Stimulated activated CD4-positive, alpha-beta T cell treated with anti-CD3 and anti-CD28 coated beads, Interleukin-15, amount 100 ng/mL, for 24 hours (primary cell): ENCODE measurements around the gene FAM171A2.
"Not testable (repeated sequence)": the region's sequence is repeated elsewhere in the genome, so short reads cannot be mapped to it uniquely, and the experiment has no call there.

Source experiments
- DNase-seq: peaks from one replicate; pipeline ENCODE4 v3.0.0-alpha.2; 2020

FAM171A2 gene

GRCh38 chr17:44383363-44383762 lies 19.7 kb upstream of the FAM171A2 start:
- no peak for DNase-seq

GRCh38 chr17:44382917-44383316 lies 19.3 kb upstream of the FAM171A2 start:
- DNase-seq, result no peak

- no peak for DNase-seq
Measured at GRCh38 chr17:44381810-44382305, 18.2 kb upstream of the FAM171A2 start.

- DNase-seq, result no peak
Measured at GRCh38 chr17:44380767-44381166, 17.1 kb upstream of the FAM171A2 start.

- DNase-seq, result no peak
Measured at GRCh38 chr17:44379887-44380286, 16.2 kb upstream of the FAM171A2 start.

GRCh38 chr17:44378171-44378705 lies 14.6 kb upstream of the FAM171A2 start:
- DNase-seq, result no peak

- DNase-seq, result no peak
Measured at GRCh38 chr17:44376779-44377178, 13.1 kb upstream of the FAM171A2 start.

GRCh38 chr17:44376124-44376523 lies 12.5 kb upstream of the FAM171A2 start:
- peak; percentile 40 for DNase-seq

- DNase-seq, result no peak
Measured at GRCh38 chr17:44375196-44376017, 11.8 kb upstream of the FAM171A2 start.

- DNase-seq, result no peak
Measured at GRCh38 chr17:44374306-44375195, 10.9 kb upstream of the FAM171A2 start.

GRCh38 chr17:44372036-44372435 lies 8.4 kb upstream of the FAM171A2 start:
- DNase-seq, result no peak

GRCh38 chr17:44369414-44370023 lies 5.9 kb upstream of the FAM171A2 start:
- peak; percentile 27 for DNase-seq

GRCh38 chr17:44368391-44369243 lies 5.0 kb upstream of the FAM171A2 start:
- DNase-seq, result not testable (repeated sequence)

- DNase-seq, result no peak
Measured at GRCh38 chr17:44367231-44367979, 3.8 kb upstream of the FAM171A2 start.

GRCh38 chr17:44365051-44365450 lies 1.4 kb upstream of the FAM171A2 start:
- DNase-seq, result not testable (repeated sequence)

- DNase-seq, result peak; percentile 31
Measured at GRCh38 chr17:44362949-44363612, 572 bp downstream of the FAM171A2 start.

GRCh38 chr17:44362459-44362948 lies 1.1 kb downstream of the FAM171A2 start:
- DNase-seq, result no peak

GRCh38 chr17:44361292-44362260 lies 2.1 kb downstream of the FAM171A2 start:
- no peak for DNase-seq

GRCh38 chr17:44360826-44361225 lies 2.8 kb downstream of the FAM171A2 start:
- DNase-seq, result no peak
